ENCODE results near the gene SNRNP40.

Gene SNRNP40

GRCh38 chr1:31230378-31230777 lies 66.2 kb downstream of the SNRNP40 start:
- DNase-seq (ENCODE audit: low read depth), result no peak

- DNase-seq (ENCODE audit: low read depth), result no peak
Measured at GRCh38 chr1:31228986-31229385, 67.6 kb downstream of the SNRNP40 start.

GRCh38 chr1:31227891-31228568 lies 68.6 kb downstream of the SNRNP40 start:
- no peak for DNase-seq (ENCODE audit: low read depth)

GRCh38 chr1:31224068-31224467 lies 72.5 kb downstream of the SNRNP40 start:
- DNase-seq (ENCODE audit: low read depth), result no peak

- no peak for DNase-seq (ENCODE audit: low read depth)
Measured at GRCh38 chr1:31222176-31222575, 74.4 kb downstream of the SNRNP40 start.

GRCh38 chr1:31221072-31221471 lies 75.5 kb downstream of the SNRNP40 start:
- DNase-seq (ENCODE audit: low read depth), result no peak

- DNase-seq (ENCODE audit: low read depth), result no peak
Measured at GRCh38 chr1:31219489-31219888, 77.1 kb downstream of the SNRNP40 start.

- DNase-seq (ENCODE audit: low read depth), result no peak
Measured at GRCh38 chr1:31218705-31219104, 77.9 kb downstream of the SNRNP40 start.

GRCh38 chr1:31216016-31216415 lies 80.6 kb downstream of the SNRNP40 start:
- DNase-seq (ENCODE audit: low read depth), result no peak

GRCh38 chr1:31215065-31215570 lies 81.5 kb downstream of the SNRNP40 start:
- no peak for DNase-seq (ENCODE audit: low read depth)

- no peak for DNase-seq (ENCODE audit: low read depth)
Measured at GRCh38 chr1:31214316-31215064, 82.1 kb downstream of the SNRNP40 start.
